ENCODE results near the gene CD7.

The CD7 gene

GRCh38 chr17:82321947-82322466 is 4.6 kb upstream of the CD7 start:
- TF ChIP-seq POLR2AphosphoS5 (IDR thresholded peaks at IDR 0.05; ENCODE audit: low read depth, low read length) (no peak), FOXP2 (optimal IDR thresholded peaks at IDR 0.05; ENCODE audit: borderline replicate concordance, extremely low read depth, extremely low read length, insufficient read depth) (no peak), SIN3A (IDR thresholded peaks at IDR 0.05; ENCODE audit: borderline replicate concordance, insufficient read depth, low read length) (no peak), TAF1 (IDR thresholded peaks at IDR 0.05; ENCODE audit: borderline replicate concordance, insufficient read depth, low read length) (no peak)
- TF ChIP-seq, protein P1, sequence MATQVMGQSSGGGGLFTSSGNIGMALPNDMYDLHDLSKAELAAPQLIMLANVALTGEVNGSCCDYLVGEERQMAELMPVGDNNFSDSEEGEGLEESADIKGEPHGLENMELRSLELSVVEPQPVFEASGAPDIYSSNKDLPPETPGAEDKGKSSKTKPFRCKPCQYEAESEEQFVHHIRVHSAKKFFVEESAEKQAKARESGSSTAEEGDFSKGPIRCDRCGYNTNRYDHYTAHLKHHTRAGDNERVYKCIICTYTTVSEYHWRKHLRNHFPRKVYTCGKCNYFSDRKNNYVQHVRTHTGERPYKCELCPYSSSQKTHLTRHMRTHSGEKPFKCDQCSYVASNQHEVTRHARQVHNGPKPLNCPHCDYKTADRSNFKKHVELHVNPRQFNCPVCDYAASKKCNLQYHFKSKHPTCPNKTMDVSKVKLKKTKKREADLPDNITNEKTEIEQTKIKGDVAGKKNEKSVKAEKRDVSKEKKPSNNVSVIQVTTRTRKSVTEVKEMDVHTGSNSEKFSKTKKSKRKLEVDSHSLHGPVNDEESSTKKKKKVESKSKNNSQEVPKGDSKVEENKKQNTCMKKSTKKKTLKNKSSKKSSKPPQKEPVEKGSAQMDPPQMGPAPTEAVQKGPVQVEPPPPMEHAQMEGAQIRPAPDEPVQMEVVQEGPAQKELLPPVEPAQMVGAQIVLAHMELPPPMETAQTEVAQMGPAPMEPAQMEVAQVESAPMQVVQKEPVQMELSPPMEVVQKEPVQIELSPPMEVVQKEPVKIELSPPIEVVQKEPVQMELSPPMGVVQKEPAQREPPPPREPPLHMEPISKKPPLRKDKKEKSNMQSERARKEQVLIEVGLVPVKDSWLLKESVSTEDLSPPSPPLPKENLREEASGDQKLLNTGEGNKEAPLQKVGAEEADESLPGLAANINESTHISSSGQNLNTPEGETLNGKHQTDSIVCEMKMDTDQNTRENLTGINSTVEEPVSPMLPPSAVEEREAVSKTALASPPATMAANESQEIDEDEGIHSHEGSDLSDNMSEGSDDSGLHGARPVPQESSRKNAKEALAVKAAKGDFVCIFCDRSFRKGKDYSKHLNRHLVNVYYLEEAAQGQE (IDR thresholded peaks at IDR 0.05; ENCODE audit: insufficient read depth in 1 of 2, low read depth in 2 of 2, low read length in 2 of 2): no peak

GRCh38 chr17:82320956-82321927 is 3.8 kb upstream of the CD7 start:
- peak; percentile 52 for TF ChIP-seq FOXP2 (optimal IDR thresholded peaks at IDR 0.05; ENCODE audit: borderline replicate concordance, extremely low read depth, extremely low read length, insufficient read depth)
- TF ChIP-seq, protein P1 (IDR thresholded peaks at IDR 0.05; ENCODE audit: insufficient read depth in 1 of 2, low read depth in 2 of 2, low read length in 2 of 2): no peak

GRCh38 chr17:82320140-82320840 is 2.9 kb upstream of the CD7 start:
- no peak for TF ChIP-seq TAF1 (IDR thresholded peaks at IDR 0.05; ENCODE audit: borderline replicate concordance, insufficient read depth, low read length)
- TF ChIP-seq FOXP2 (optimal IDR thresholded peaks at IDR 0.05; ENCODE audit: borderline replicate concordance, extremely low read depth, extremely low read length, insufficient read depth): no peak
- TF ChIP-seq SIN3A (IDR thresholded peaks at IDR 0.05; ENCODE audit: borderline replicate concordance, insufficient read depth, low read length): no peak
- TF ChIP-seq, protein P1 (IDR thresholded peaks at IDR 0.05; ENCODE audit: insufficient read depth in 1 of 2, low read depth in 2 of 2, low read length in 2 of 2): no peak

DNA sequence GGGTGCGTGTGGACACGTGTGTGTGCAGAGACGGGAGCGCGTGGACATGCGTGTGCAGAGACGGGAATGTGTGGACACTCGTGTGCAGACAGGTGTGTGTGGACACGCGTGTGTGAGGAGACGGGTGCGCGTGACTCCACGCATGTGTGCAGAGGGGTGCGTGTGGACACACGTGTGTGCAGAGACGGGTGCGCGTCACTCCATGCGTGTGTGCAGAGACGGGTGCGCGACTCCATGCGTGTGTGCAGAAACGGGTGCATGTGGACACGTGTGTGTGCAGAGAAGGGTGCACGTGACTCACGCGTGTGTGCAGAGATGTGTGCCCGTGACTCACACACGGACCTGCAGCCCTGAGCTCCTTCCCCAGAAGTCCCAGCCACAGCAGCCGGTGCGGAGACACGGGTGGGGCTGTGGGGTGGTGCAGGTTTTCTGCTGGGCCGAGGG is 2.2 kb upstream of the CD7 start:
- no peak for TF ChIP-seq TAF1 (IDR thresholded peaks at IDR 0.05; ENCODE audit: borderline replicate concordance, insufficient read depth, low read length)
- TF ChIP-seq, protein P1 (IDR thresholded peaks at IDR 0.05; ENCODE audit: insufficient read depth in 1 of 2, low read depth in 2 of 2, low read length in 2 of 2): no peak
- TF ChIP-seq SIN3A (IDR thresholded peaks at IDR 0.05; ENCODE audit: borderline replicate concordance, insufficient read depth, low read length): no peak
- TF ChIP-seq FOXP2 (optimal IDR thresholded peaks at IDR 0.05; ENCODE audit: borderline replicate concordance, extremely low read depth, extremely low read length, insufficient read depth): no peak
- no peak for TF ChIP-seq POLR2AphosphoS5 (IDR thresholded peaks at IDR 0.05; ENCODE audit: low read depth, low read length)

All from PFSK-1 (cell line).